SH-SY5Y (cell line): ENCODE data around the gene LRP1.

Experiments
- GATA2 ChIP-seq: IDR thresholded peaks from 2 replicates; pipeline ENCODE4 v1.6.1; 2011; ENCODE audit warnings: mild to moderate bottlenecking, low read depth, low read length
- GATA3 ChIP-seq: IDR thresholded peaks from 2 replicates; pipeline ENCODE4 v1.6.1; 2011; ENCODE audit warnings: low read depth, mild to moderate bottlenecking, low read length, moderate library complexity

- no peak for TF ChIP-seq GATA2
- TF ChIP-seq GATA3 = no peak
Observed at GRCh38 chr12:57173089-57173488, 44.8 kb downstream of the LRP1 start.
